NCI-H2171 treated with DMSO at 0.1 percent for 48 hours (cell line): ENCODE measurements around the gene NFYB.
A peak's percentile ranks its signal among the peaks of the same experiment; 100 is the strongest.
"Not testable (repeated sequence)": the region's sequence is repeated elsewhere in the genome, so short reads cannot be mapped to it uniquely, and the experiment has no call there.

Source experiments
- DNase-seq: peaks from one replicate; lab custom pipeline; 2025; lab: John Stamatoyannopoulos, UW

NFYB gene

DNA sequence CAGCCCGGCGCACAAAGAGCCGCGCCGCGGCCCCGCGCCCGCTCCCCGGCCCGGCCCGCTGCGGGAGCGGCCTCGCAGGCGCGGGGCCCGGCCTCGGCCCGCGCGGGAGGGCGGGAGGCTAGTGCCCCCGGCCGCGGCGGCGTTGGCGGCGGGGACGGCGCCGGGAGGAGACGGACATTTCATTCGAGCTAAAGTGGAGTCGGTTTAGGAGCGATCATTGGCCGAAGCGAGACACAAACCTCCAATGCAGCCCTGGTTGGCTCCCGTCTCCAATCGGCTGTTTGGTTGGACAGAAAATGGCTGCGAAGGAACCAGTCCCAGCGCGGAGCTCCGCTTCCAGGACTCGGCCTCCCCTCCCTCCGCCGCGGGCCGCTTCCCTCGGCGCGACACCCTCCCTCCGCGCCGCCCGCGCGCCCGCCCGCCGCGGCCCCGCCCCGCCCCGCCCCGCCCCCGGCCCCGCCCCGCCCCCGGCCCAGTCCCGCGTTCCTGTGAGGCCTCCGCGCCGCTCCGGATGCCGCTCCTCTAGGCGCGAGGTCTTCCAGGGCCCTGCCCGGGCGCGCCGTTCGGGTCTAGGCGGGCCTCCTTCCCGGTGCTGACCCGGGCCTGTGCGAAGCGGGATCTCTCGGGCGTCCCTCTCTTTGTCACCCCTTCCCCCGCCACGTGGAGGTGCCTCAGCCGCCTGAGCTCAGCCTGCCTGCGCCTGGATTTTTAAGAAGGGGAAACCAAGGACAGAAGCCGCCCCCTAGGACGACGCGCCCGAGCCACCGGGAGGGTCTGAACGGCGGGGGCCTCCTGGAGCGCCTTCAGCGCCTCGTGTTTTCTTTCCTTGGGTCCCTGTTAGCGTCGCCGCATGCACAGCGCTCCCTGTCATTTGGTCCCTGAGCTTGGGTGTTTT, at the start of gene NFYB:
TSS of gene NFYB (minus strand) at position 309 of the 895 bp plus-strand sequence. CDS start 2,757 bp downstream, outside the sequence.
- DNase-seq: peak; percentile 96

DNA sequence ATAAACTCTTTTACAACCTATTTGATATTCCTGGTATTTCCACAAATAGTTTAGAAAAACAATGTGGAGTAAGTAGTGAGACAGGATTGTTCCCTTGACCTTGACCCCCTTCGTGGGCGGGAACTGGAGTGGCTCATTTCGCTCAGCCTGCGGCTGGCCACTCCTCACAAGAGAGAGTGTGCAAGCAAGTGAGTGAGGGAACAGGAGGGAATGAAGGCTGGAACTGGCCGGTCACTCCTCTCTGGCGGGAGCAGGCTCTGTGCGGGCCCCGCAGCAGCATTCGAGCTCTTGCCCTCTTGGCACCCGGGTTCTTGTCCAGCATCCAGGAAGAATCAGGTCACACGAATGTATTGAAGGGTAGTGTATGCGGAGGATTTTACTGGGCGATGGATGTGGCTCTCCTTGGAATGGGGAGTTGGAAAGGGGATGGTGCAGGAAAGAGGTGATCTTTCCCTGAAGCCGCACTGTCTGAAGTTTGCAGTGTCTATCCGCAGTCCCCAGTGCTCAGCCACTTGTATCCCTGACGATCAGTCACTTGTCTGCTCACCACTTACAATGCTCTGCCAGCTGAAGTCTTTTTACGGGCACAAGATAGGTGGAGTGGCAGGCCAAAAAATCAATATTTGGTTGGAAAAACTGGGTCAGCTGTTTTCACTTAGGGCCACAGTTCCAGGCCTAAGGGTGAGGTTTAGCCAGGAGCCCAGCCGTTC, 49.6 kb upstream of the NFYB start:
- DNase-seq: no peak

DNA sequence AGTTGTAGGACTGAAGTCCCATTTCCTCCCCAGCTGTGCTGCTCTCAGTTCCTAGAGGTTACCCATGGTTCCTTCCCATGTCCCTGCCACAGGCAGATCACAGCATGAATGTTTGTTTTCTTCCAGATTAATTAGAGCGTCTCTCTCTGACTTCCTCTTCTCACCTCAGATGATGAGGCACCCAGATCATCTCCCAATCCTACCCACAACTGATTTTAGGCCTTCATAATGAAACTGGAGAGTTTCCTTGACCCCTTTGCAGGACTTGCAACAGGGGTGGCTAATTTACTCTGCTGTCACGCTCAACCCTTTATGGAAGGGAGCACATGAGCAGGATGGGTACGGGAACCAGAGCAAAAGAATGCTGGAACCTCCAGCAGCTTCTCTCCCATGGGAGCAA, 45.4 kb upstream of the NFYB start:
- DNase-seq: no peak

DNA sequence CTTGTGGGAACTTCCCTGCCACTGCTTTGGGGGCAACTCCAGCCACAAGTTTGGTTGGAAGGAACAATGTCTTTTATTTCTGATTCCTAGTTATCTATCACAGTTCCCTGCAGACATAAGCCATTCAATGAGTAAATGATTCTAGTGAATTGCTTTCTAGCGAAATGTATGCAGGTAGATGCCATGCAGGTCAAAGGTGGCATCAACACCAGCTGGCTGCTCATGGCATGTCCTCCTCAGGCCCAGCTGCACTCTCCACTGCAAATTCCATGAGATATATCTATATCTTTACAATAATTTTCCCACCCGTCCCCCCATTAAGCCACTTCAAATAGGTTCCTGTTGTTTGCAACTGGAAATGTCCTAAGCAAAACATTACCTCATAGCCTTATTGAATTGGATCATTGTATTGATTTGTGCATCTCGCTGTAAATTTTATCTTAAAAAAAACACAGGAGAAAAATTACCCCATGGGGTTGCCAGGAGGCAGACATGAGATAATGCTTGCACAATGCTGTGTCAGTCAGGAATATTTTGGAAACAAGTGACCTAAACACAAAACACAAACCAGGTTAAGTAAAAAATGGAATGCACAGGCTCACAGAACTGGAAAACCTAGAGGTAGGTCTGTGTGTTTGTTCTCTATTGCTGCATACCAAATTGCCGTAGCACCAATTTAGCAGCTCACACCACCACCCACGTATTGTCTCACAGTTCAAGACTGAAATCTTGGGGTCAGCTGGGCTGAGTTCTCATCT, 44.8 kb upstream of the NFYB start:
- DNase-seq: no peak

DNA sequence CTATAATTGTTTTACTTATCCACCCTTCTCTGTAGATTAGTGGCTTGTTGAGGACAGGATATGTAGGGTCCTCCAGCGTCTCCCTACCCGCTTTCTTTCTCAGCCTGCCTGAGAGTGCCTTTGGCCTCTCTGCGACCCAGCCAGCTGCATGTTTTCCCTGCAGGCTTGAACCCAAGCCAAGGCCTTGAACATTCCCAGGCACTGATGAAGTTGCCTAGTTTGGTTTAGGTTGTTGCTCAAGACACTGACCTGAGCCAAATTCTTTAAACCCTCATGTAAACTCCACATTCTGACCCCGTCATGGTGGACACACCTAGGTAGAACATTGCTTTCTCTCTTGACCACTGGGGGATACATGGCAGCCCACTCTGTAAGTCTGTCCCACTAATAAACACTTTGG, 44.1 kb upstream of the NFYB start:
- DNase-seq: no peak

DNA sequence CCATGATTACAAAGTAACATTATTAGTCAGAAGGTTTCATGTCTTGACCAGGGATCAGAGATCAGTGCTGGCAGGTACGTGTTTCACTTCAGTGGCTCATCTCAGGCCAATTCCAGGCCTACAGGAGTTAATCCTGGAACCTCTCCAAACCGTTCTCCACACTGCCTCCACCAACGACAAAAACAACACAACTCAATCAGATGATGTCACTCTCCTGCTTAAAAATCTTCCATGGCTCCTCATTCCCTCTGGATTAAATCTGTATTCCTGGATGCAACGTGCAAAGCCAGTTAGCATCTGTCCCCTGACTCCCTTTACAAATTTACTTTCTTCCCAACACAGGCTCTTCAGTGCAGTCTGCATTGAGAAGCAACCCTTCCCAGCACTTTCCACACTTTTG, 43.3 kb upstream of the NFYB start:
- no peak for DNase-seq

DNA sequence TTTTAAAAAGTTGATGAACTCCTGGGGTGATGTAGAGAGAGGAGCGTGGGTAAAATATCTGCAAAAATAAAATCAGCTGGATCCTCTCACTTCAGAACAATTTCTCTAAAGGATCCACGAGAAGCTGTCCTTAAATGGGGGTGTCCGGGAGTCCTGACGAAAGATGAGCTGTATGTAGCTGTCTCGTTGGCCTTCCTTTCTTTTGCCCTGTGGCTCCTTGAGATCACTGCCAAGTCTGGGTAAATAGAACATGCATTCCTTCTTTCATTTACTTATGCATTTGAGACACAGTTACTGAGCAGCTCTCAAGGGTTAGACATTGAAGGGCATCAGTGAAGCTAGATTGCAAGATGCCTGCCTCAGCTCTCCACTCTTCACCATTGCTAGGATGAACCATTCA, 42.4 kb upstream of the NFYB start:
- no peak for DNase-seq

DNA sequence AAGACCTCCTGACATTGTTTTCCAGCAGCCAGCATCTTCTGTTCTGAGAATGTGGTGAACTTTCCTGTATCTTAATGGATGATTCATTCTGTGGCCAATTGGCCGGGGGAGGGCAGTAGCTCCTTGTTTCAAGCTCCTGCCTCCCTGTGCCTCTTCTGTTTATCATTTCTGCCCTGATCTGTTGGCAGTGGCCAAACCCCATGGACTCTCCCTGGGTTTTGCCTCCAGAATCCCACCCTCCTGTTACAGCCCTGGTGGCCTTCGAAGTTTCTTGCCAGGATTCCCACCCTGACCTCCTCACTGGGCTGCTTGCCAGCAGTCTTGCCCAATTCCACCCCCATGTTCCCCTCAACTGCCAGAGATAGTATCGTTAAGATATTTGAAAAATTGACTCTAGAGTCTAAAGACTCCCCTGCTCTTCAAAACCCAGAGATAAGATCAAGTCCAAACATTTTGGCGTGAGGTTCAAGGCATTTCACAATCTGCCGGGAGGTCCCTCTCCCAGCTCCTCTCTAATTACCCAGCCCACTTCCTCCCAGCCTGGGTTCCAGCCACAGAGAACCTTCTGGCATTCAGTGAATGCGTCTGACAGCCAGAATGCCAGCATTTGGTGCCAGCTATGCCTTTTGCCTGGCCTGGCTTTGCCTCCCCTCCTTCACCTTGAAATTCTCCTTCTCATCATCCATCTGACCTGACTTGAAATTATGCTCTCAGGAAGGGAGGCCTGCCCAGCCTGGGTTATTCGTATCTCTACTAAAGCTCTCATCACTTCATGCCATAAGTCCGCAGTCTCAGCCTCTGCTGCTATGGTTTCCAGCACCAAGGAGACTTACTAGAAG, 39.9 kb upstream of the NFYB start:
- no peak for DNase-seq

DNA sequence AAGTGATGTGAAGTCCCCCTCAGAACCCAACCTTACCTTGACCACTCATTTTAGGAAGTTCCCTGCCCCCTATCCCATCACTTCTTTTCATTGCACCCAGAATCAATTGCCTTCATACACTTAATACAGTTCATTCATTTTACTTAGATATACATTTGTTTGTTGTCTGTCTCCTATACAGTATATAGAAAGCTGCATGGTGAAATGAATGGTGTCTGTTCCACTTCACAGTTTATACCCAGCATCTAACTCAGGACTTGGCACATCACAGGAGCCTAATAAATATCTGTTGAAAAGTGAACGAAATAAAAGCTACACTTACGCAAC, 39.3 kb upstream of the NFYB start:
- no peak for DNase-seq

DNA sequence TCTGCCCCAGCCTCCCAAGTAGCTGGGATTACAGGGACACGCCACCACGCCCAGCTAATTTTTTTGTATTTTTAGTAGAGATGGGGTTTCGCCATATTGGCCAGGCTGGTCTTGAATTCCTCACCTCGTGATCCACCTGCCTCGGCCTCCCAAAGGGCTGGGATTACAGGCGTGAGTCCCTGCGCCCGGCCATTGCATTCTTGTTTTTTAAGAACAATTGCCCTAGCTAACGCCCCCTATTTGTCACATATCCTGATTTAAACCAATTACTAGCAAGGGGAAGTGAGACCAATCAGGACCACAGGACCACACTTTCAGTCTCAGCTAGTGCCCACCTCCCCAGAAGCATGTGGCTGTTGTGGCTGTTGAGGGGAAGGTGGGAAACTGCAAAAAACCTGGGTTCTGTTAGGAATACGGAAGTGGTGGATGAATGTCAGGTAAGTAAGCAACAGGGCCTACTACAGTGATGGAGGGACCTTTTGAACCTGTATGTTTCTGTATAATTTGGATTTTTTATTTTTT, 37.8 kb upstream of the NFYB start:
- no peak for DNase-seq

DNA sequence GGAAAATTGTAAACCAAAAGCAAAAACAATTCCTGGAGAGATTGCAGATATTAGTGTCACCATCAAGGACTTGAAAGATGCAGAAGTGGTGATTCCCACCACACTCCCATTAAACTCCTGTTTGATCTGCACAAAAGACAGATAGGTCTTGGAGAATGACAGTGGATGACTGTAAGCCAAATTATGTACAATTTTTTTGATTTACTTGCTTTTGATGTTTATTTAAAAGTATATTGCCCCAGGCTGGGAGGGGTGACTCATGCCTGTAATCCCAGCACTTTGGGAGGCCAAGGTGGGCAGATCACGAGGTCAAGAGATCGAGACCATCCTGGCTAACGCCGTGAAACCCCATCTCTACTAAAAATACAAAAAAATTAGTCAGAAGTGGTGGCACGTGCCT, 35.8 kb upstream of the NFYB start:
- DNase-seq: not testable (repeated sequence)

DNA sequence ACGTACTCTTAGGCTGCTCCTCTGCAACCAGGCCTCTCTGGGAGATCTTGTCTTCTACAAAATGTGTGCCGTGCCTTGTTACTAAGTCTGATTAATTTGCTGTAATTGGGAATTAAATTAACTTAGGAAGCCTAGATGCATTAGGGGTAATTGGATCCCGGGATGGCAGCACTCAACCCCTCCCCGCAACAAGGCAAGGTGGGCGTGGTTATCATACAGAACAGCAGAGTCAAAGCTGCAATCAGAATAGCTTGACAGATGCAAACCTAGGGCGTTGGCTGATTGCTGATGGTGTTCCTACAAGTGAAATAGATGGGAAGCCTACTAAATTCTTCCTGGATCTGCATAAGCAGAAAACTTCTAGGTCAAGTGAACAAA, 34.5 kb upstream of the NFYB start:
- peak; percentile 24 for DNase-seq

DNA sequence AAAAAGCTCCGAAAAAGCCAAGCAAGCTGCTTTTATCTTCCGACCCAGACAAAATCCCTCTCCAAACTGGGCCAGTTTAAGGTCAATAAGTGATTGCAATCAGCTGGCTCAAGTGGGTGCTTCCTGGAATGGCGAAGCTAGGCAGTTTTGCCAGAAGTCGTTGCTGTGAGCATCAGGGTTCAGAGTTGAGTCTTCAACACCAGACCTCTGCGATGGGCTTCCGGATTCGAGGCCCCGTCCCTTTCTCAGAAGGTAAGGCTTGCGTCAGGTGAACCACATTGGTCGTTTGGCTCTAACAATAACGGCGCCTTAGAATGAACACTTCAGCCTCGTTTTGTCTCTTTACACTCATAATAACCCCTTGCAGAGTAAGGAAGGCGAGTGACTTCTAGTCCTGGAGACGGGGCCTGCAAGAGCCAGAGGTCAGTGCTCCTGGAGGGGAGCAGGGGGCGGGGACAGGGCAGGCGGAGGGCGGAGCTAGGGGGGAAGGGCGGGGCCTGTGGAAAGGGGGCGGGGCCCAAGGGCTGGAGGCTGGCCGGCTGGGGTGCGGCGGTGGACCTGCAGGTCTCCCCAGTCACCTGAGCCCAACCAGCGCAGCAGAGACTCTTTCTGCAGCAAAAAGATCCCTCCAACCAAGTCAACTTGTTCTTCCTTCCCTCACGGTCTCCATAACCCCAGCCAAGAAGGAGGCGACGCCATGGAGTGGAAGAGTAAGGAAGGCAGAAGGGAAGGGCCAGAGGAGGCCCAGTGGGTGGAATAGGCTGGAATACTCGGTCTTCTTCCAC, 34.0 kb upstream of the NFYB start:
- DNase-seq: no peak

DNA sequence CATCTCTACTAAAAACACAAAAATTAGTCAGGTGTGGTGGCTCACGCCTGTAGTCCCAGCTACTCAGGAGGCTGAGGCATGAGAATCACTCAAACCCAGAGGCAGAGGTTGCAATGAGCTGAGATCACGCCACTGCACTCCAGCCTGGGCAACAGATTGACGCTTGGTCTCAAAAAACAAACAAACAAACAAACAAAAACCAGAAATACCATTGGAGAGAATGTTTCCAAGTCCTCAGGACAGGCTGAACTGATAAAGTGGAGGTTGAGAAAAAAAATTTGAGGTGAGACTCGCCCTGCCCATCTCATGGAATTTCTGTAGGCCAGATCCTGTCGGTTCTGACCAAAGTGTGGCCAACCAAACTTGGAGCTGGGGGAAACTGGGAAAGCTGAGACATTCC, 30.6 kb upstream of the NFYB start:
- DNase-seq: no peak

DNA sequence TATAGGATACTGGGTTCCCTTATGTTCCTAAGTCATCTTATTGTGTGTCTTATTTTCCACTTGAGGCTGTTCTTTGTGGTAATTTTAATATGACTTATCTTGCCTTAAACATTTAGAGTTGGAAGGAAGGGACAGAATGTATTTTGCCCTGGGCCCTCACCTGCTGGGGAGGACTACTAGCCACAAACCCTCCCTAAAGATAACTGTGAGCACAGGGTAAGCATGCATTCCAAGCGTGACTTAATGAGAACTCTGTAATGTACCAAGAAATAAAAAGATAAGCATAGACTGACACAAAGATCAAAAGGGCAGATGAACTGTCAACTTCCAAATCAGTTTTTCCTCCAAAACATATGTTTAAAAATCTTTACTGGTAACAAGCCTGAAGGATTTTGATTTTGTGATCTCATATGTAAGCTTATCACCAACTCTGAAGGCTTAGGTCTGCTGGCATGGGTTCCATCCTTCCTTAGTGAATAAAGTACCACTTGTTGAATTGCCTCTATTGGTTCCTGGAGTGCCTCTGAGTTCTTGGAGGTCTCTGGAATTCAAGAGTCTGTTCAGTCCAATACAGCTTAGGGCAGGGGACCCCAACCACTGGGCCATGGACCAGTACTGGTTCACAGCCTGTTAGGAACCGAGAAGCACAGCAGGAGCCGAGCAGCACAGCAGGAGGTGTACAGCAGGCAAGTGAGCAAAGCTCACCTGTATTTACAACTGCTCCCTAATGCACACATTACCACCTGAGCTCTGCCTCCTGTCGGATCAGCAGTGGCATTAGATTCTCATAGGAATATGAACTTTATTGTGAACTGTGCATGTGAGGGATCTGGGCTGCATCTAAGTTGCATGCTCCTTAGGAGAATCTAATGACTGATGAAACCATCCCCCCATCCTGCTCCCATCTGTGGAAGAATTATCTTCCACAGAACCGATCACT, 29.8 kb upstream of the NFYB start:
- no peak for DNase-seq

DNA sequence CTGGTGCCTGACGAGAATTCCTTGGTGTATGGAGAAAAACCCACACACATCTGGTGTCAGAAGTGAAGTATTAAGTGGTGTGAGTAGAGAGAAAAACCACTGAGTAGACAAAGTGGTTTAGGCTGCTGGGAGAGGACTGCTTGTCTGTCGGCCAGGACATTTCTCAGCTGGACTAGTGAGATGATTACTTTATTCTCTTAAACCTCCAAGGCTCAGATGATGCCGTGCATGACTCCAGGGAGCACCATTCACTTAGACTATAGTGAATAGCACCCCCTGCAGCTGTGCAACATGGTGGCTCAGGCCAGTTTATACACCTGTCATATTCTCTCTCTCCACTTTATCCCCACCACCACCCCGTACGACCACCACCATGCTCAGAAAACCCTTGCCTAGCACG, 28.5 kb upstream of the NFYB start:
- no peak for DNase-seq

DNA sequence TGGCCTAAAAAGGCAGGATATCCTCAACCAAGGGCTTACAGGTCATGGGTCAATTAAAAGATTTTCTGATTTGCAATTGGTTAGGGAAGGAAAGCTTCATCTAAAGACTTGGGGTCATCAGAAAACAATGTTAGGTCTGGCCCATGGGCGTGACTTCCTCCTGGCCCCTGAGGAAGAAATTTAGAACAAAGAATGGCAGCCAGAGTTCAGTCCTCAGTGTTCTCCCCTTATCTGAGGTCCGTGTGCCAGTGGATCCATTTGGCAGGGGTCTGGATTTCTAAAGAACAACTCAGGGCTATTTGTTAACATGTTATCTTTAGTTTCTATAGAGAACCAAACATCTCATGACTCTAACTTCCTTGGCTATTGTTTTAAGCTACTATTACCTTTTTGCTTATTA, 27.8 kb upstream of the NFYB start:
- DNase-seq: no peak

DNA sequence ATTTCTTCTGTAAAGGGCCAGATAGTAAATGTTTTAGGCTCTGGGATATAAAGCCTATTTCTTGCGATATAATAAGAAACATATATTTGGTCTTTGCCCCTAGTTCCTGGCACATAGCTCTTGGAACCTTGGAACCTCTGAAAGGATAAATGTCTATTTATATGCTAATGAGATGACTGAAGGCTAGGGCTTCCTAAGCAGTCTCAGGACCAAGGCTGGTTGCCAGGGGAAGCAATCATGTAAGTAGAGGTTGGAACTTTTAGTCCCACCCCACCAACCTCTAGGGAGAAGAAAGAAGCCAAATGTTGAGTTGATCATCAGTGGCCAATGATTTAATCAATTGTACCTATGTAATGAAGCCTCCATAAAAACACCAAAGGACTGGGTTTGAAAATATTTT, 26.6 kb upstream of the NFYB start:
- DNase-seq: no peak

DNA sequence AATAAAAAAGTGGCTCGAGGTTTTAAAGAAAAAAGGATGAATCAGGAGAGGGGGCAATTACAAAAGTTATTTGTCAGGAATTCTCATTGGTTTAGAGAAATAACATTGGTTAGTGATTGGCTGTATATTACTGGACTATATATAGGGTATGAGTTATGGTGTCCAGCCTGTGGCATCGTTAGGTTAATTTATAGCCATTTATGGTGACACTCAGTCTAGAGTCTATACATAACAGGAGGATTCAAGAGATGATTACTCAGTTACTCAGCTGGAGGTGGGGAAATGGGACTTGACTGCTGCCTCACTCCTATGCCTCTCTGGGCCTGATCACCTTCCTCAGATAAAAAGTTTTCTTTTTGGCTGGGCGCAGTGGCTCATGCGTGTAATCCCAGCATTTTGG, 25.6 kb upstream of the NFYB start:
- DNase-seq: no peak

DNA sequence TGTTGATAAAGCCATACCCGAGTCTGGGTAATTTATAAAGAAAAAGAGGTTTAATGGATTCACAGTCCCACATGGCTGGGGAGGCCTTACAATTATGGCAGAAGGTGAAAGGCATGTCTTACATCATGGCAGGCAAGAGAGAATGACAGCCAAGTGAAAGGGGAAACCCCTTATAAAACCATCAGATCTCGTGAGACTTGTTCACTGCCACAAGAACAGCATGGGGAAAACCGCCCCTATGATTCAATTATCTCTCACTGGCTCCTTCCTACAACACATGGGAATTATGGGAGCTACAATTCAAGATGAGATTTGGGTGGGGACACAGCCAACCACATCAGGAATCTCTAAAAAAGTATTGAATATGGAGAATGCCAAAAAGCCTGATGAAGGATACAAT, 25.0 kb upstream of the NFYB start:
- DNase-seq: peak; percentile 23
